OCI-LY7 (cell line): ENCODE measurements around the gene H2BW1.

ENCODE experiments used
- EZH2phosphoT487 ChIP-seq: fragments of 200-600 bp; sonication (generic); IDR thresholded peaks from 2 replicates; pipeline ENCODE4 v1.6.1; 2018; ENCODE audit warnings: low read depth, borderline replicate concordance, mild to moderate bottlenecking, mixed run types, antibody characterized with exemption, low read length, moderate library complexity, mixed read lengths
- TF ChIP-seq, protein P1 (sequence below): fragments of 200-600 bp; sonication (generic); conservative IDR thresholded peaks from 2 replicates; pipeline ENCODE4 v1.5.1; 2014; ENCODE audit warnings: mild to moderate bottlenecking, antibody characterized with exemption, low read length, moderate library complexity, mixed read lengths

DNA sequence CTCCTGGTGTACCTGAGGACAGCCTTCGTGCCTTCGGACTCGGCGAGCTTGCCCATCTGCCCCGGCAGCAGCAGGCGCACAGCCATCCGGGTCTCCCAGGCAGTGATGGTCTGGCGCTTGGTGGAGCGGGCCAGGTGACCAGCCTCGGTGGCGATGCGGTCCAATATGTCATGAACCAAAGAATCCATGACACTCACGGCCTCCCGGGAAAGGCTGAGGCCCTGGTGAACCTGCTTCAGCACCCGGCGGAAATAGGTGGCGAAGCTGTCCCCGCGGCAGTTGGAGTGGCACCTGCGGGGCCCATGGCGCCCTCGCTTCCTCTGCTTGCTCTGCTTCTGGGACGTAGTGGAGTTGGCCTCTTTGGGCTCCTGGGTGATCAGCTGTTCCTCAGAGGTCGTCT, 350 bp downstream of the H2BW1 start:
- TF ChIP-seq, protein P1, sequence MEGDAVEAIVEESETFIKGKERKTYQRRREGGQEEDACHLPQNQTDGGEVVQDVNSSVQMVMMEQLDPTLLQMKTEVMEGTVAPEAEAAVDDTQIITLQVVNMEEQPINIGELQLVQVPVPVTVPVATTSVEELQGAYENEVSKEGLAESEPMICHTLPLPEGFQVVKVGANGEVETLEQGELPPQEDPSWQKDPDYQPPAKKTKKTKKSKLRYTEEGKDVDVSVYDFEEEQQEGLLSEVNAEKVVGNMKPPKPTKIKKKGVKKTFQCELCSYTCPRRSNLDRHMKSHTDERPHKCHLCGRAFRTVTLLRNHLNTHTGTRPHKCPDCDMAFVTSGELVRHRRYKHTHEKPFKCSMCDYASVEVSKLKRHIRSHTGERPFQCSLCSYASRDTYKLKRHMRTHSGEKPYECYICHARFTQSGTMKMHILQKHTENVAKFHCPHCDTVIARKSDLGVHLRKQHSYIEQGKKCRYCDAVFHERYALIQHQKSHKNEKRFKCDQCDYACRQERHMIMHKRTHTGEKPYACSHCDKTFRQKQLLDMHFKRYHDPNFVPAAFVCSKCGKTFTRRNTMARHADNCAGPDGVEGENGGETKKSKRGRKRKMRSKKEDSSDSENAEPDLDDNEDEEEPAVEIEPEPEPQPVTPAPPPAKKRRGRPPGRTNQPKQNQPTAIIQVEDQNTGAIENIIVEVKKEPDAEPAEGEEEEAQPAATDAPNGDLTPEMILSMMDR: no peak
- TF ChIP-seq EZH2phosphoT487: no peak
